Activated T-cell treated with anti-CD3 and anti-CD28 coated beads for 1 hour (primary cell): ENCODE data around the gene CCNY.
"Not testable (repeated sequence)": the region's sequence is repeated elsewhere in the genome, so short reads cannot be mapped to it uniquely, and the experiment has no call there.

ENCODE experiments used
- DNase-seq: peaks from one replicate; pipeline ENCODE4 v3.0.0-alpha.2; 2020; ENCODE audit warnings: low read depth

CCNY gene

GRCh38 chr10:35517431-35518181 is 181.3 kb downstream of the CCNY start:
- no peak for DNase-seq

GRCh38 chr10:35518187-35518586 is 181.9 kb downstream of the CCNY start:
- DNase-seq: not testable (repeated sequence)

GRCh38 chr10:35520996-35521395 is 184.7 kb downstream of the CCNY start:
- no peak for DNase-seq

GRCh38 chr10:35523670-35524225 is 187.4 kb downstream of the CCNY start:
- no peak for DNase-seq

- DNase-seq: no peak
These were observed 190.4 kb downstream of the CCNY start for GRCh38 chr10:35526746-35527145.

GRCh38 chr10:35532141-35532540 is 195.8 kb downstream of the CCNY start:
- DNase-seq: no peak

GRCh38 chr10:35533565-35533964 is 197.3 kb downstream of the CCNY start:
- no peak for DNase-seq

GRCh38 chr10:35535136-35535535 is 198.8 kb downstream of the CCNY start:
- no peak for DNase-seq

GRCh38 chr10:35536789-35537188 is 200.5 kb downstream of the CCNY start:
- no peak for DNase-seq

GRCh38 chr10:35537925-35538324 is 201.6 kb downstream of the CCNY start:
- DNase-seq: not testable (repeated sequence)

- DNase-seq: no peak
These were observed 204.2 kb downstream of the CCNY start for GRCh38 chr10:35540296-35541164.

GRCh38 chr10:35541720-35542119 is 205.4 kb downstream of the CCNY start:
- DNase-seq: no peak

- no peak for DNase-seq
These were observed 206.0 kb downstream of the CCNY start for GRCh38 chr10:35542303-35542702.

- DNase-seq: no peak
These were observed 208.9 kb downstream of the CCNY start for GRCh38 chr10:35545079-35545657.

GRCh38 chr10:35545878-35546590 is 209.7 kb downstream of the CCNY start:
- DNase-seq: no peak

- no peak for DNase-seq
These were observed 210.5 kb downstream of the CCNY start for GRCh38 chr10:35546824-35547225.

- no peak for DNase-seq
These were observed 216.5 kb downstream of the CCNY start for GRCh38 chr10:35552650-35553342.

GRCh38 chr10:35554036-35554435 is 217.7 kb downstream of the CCNY start:
- DNase-seq: no peak

- no peak for DNase-seq
These were observed 218.2 kb downstream of the CCNY start for GRCh38 chr10:35554461-35555056.

- no peak for DNase-seq
These were observed 219.9 kb downstream of the CCNY start for GRCh38 chr10:35555962-35556930.
